GM18909 (cell line): Measurements from ENCODE around the gene MAPKAPK3.
A peak's percentile ranks its signal among the peaks of the same experiment; 100 is the strongest.

Experiments used
- ATAC-seq: cut with Tn5 transposase; IDR thresholded peaks from one replicate; pipeline ENCODE4 v1.9.1; 2021; ENCODE audit warnings: mild to moderate bottlenecking; ENCODE audit not compliant: unreplicated experiment, poor library complexity

Gene MAPKAPK3

DNA sequence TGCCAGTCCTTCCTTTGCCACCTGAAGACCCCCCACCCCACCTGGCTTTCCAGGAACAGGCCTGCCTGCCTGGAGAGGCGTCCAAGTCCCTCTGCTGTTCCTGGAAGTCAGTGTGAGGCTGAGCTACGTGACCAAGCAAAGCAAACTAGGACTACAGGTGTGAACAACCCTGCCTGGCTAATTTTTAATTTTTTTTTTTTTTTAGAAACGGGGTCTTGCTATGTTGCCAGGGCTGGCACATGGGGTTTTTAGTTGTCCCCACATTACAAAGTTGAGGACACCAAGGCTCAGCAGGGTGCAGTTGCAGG, 30.2 kb upstream of the MAPKAPK3 start:
- ATAC-seq: no peak

DNA sequence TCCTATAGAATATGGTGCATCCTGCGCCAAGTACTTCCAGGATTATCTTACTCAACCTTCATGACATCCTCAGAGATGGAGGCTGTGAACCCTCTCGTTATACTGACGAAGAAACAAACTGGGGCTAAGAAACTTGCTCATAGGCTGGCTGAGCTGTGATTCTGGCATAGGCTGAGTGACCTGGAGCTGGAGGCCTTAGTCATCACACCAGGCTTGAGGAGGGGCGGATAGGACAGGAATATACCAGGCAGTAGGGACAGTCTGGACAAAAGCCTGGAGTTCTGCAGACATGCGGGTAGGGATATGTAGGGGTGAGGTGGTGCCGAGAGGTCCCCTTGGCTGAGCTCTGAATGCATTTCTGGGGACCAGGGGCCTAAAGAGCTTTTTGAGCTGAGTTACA, 29.6 kb upstream of the MAPKAPK3 start:
- no peak for ATAC-seq

DNA sequence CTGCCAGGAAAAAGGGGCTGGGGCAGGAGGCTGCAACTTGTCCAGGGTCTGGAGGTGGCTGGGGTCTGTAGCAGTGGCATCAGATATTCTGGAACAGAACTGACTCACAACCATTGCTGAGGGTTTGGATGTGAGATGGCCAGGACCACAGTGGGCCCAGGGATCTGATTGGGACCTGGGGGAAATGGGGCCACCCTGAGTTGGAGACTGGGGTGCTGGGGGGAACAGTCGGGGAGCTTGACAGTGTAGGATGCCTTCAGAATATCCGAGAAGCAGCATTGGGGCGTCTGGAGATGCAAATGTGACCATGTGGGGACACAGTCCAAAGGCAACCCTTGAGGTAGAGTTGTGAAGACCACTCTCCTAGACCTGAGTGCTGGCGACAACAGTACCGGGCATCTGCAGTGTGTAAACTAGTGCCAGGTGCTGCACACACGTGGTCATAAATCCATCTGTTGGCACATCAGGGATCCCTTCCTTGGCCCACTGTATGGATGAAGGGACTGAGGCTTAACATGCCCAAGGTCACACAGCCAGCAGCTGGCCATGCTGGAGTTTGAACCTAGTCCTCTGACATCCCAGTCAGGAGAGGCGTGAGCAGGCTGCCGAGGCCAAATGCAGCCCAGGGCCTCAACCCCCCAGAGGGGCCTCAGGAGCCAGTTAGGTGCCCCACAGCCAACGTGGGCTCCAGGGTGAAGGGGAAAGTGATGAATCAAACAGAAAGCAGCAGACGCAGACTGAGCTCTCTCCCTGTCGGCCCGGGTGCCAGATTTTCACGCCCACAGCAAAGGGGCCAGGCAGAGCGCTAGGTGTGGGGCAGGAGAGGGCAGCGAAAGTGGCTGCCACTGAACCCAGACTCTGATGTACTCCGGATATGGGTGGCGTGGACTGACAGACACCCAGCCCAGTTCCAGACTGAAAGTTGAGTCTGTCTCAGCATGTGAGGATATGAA, 28.9 kb upstream of the MAPKAPK3 start:
- peak; percentile 46 for ATAC-seq

DNA sequence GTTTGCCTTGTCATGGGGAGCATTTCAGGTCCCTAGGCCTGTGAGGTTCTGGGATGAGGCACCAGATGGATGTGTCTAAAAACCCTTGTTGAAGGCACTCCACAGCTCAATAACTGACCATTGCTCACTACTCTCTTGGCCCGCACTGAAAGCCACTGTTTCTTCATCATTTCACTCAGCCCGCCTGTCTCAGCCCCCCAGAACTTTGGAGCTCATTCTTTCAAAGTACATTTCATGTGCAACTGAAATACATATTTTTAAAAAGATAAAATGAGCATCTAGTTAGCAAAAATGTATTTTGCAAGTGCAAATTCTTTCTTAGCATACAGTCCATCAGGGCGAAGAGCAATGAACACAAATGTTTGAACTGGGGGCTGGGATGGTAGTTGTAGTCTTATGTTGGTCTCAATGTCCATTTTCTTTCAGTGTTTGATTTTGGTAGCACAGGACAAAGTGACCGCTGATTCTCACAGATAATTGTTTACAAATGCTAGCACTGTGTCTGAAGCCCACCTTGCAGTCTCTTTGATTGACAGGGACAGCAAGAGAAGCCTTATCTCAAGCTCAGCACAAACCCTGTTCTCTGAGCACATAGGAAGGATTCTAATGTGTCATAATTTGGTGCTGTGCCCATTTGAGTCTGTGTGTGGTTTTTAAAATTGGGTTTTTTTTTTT, 28.1 kb upstream of the MAPKAPK3 start:
- no peak for ATAC-seq

GRCh38 chr3:50591196-50591741, 25.7 kb upstream of the MAPKAPK3 start:
- no peak for ATAC-seq

GRCh38 chr3:50592568-50592967, 24.4 kb upstream of the MAPKAPK3 start:
- no peak for ATAC-seq

- no peak for ATAC-seq
Measured at GRCh38 chr3:50594253-50594785, 22.6 kb upstream of the MAPKAPK3 start.

DNA sequence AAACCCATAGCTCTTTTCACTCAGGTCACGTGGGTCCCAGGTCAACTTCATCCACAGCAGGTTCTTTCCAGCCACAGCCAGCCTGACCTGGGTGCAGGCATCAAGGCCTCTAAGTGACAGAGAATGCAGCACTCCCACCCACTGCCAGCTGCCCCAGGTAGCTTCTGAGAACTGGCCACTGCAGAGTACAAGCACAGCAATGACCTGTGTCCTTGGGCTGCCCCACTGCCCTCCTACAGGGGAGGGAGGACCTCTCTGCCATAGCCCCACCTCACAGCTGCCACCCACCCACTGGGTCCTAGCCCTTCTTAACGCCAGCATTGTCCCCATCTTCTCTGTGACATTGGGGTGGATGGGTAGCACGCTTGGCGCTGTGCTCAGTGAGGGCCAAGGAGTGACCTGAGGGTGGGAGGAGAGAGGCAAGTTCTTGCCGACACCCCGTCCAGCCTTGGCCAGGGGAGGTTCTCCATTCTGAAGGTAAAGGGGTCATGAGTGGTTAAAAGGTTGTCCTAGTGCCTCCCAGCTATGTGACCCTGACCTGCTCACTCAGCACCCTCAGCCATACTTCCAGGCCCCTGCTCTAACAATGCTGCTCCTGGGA, 17.7 kb upstream of the MAPKAPK3 start:
- ATAC-seq: no peak

DNA sequence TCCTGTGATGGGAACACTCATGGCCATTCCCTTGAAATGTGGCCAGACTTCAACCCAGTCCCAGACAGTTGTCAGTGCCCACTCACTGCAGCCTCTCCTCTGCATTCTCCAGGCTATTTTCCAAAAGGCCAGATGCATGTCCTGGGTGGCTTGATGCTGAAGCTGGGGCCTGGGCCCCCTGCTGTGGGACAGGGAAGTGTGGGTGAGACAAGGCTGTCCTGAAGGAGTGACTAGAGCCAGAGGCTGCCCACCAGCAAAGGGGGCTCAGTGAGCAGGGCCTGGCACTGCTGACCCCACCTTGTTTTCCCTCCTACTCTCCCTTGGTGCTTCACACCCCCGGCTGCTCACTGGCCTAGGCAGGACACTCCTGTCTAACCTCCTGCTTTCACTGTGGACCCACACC, 17.2 kb upstream of the MAPKAPK3 start:
- no peak for ATAC-seq

GRCh38 chr3:50600141-50600753, 16.7 kb upstream of the MAPKAPK3 start:
- ATAC-seq: no peak

DNA sequence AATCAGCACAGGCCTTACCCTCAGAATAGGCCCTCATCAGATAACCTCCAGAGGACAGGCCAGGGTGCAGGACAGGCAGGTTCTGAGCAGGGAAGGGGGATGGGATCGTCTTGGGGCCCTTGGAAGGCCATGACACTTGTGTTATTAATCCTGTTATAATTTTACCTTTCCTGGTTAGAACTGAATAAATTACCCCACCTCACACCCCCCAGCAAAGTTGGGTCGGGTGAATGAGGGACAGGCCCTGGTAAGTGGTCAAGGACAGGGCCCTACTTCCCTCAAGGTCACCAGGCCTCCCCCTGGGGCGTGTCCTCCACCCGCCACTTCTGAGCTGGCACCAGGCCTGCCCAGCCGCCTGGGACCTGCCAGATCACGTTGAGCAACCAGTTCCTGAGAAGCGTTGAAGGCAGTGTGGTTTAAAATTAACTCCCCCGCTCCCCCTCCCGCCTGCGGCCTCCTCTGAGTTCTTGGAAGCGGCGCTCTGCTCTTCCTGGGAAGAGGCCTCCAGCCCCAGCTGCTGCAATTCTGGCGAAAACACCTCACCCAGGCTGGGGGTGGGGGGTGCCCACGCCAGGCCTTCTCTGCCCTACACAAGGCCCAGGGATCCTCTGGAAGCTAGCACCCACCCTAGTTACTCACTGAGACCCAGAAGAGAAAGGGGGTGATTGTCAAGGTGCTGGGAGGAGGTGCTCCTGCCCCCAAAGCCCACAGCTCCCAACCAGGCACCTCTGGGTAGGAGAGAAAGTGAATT, 15.9 kb upstream of the MAPKAPK3 start:
- ATAC-seq: peak; percentile 78

- ATAC-seq: no peak
Measured at GRCh38 chr3:50602595-50603191, 14.3 kb upstream of the MAPKAPK3 start.

DNA sequence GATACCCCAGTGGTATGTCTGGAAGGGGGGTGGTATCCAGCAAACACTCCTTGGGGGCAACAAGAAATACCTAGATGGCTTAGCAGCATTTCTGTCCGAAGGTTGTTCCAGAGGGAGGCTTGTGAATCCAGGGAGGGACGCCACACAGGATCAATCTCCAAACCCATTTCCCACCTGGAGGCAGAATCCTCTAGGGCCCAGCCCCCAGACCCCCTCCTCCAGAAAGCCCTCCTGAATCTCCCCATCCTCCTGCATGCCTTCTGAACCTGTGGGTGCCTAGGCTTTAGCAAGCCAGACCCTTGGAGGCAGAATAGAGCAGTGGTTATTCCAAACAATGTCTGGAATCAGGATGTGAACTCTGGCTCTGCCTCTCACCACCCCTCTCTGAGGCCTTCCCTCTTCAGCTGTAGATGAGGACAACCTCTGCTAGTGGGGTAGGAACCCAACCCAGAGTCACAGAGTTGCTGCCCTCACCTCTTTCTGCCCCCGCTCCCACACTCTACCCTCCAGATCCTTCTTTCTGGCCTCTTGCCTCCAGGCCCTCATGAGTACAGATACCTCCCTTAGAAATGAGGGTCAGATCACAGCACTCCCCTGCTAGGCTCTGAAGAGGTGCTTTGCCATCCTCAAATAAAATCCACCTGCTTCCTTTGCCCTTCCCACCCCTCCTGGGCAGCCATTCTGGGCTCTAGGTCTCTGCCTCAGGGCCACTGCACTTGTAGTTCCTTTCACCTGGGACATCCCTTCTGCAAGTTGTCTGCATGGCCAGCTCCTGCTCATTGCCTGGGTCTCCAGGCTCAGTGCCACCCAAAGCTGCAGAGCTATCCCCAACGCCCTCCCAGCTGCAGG, 13.5 kb upstream of the MAPKAPK3 start:
- ATAC-seq: no peak

GRCh38 chr3:50604110-50604621, 12.8 kb upstream of the MAPKAPK3 start:
- ATAC-seq: no peak

DNA sequence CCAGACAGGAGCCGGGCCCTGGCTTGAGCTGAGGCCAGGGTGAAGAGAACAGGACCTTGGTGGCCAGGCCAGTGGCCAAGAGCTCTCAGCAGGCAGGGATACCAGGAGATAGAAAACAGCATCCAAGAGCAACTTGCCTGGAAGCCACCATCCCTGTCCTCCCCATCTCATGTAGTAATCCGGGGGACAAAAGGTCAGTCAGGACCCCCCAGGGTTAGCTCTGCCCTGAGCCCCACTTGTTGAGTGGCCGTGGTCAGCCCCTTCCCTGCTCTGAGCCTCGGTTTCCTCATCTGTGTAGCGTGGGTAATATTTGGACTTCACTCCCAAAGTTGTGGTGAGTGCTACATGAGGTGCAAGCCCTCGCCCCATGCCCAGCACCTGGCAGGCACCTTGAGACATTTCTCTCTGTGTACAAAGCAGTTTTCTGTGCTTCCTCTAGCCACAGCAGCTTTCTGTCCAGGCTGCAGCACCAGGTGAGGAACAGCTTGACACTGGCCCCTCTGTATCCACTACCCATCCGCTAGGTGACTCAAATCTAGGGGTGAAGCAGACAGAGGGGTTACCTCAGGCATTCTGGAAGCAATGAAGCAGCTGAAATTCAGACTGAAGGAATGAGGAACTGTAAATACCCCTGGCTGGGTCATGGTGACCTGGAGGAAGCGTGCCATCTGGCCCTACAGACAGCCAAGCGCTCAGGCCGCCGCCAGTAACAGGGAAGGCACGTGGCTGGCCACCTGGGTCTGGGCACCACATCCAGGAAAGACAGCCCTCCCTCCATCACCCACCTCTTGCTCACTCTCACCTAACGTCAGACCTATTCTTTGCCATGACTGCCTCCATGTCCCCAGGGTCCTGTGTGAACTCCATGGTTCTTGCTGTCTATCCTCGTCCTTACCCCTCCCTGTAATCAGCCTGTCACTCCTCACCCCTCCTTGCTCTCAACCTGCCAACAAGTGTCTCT, 12.0 kb upstream of the MAPKAPK3 start:
- ATAC-seq: no peak

- no peak for ATAC-seq
Measured at GRCh38 chr3:50605901-50606326, 11.0 kb upstream of the MAPKAPK3 start.

GRCh38 chr3:50606596-50606995, 10.4 kb upstream of the MAPKAPK3 start:
- no peak for ATAC-seq
